NCI-H345 (cell line): Measurements from ENCODE around the gene RGCC.

Experiments used
- DNase-seq: peaks from one replicate; lab custom pipeline; 2025; lab: John Stamatoyannopoulos, UW

The RGCC gene

DNA sequence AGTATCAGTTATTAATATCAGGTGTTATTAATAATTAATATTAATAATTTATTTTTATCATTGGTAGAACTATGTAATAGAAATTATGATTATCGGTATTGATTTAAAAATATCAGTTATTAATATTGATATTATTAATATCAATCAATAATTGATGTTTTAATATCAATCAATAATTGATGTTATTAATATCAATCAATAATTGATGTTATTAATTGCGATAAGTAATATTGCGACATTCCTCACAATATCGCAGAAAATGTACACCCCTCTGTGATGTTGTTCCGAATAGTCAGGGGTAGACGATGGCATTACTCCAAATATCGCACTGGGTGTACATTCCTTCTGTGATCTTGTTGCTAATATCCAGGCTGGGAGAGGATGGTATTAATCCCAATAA is 3.7 kb upstream of the RGCC start:
- DNase-seq: no peak

DNA sequence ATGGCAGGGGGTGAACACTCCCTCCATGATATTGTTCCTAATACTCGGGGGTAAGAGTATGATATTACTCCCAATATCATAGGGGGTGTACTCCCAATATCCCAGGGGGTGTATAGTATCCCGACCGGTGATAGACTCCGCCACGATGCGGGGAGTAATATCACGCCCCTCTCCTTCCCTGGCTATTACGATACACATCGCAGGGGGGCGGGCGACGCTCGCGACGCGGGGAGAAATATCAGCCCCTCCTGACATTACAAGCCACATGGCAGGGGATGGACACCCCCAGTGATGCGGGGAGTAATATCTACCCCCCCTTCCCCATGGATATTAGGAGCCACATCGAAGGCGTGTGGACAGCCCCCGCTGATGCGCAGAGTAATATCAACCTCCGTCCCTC is 3.2 kb upstream of the RGCC start:
- no peak for DNase-seq

GRCh38 chr13:41455725-41456419 is 1.5 kb upstream of the RGCC start:
- DNase-seq: no peak

DNA sequence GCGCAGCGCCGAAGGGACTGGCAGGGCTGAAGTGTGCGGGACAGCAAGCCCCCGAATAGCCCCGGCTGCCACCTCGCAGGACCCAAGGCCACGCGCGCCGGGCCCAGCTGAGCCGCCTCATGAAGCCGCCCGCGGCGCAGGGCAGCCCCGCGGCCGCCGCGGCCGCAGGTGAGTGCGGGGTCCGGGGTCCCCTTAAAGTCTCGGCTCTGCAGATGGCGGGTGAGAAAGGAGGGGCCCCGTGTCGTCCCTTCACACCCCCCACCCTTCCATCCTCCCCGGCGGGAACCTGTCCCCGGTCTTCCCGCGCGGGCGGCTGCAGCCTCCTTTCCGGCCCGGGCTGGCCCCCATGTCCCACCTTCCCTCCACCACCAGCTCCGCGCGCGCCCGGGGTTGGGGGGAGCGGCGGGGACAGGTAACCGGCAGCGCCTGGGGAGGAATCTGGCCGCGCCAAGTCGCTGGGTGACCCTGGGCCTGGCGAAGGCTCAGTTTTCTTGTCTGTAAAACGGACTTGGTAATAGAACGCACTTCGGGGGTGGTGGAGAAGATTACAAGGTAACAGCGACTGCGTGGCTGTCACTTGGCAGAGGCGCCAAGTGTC is 338 bp downstream of the RGCC start:
- DNase-seq: no peak

DNA sequence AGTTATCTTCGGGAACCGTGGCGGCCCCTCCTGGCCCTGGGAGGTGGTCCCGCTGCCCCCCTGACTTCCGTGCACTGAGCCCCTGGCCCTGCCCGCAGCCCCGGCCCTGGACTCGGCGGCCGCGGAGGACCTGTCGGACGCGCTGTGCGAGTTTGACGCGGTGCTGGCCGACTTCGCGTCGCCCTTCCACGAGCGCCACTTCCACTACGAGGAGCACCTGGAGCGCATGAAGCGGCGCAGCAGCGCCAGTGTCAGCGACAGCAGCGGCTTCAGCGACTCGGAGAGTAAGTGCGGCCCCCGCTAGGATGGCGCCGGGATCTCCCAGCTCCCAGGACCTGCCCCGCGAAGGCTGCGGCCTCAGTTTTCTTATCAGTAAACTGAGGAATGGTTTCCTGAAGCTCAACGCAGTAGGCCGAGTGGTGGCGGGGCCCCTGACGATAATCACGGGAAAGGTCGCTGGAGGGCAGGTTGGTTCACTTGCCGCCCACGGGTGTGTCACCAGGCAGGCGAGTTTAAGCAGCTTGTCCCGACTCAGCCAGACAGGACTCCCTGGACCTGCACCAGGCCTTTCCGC is 924 bp downstream of the RGCC start:
- no peak for DNase-seq

DNA sequence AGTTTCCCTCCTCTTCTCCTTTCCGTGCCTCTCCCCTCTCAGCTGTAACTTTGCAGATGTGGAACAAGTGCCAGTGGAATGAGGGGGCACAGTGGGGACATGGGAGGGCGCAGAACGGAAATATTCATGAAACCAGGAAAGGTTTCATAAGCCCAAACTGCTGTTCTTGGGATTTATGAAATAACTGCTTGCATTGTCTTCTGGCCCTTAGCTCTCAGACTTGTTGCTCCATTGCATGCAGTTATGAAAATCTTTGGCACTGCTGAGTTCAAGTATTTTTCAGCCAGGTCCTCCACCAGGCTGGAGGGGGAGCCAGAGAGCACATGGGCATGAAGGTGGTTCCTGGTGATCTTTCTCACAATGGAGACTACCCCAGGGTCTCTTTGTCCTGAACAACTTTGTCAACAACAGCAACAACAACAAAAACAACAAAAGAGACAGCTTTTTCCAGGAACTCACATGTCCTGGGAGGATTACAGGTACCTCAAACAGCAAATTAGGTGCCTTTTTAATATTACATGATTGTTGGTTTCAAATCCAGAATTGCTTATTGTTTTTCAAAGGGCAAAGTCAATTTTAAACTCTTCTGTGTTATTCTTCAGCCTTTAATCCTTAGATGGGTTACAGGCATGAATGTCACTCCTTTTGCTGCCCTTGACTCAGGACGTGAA is 1.5 kb downstream of the RGCC start:
- no peak for DNase-seq

DNA sequence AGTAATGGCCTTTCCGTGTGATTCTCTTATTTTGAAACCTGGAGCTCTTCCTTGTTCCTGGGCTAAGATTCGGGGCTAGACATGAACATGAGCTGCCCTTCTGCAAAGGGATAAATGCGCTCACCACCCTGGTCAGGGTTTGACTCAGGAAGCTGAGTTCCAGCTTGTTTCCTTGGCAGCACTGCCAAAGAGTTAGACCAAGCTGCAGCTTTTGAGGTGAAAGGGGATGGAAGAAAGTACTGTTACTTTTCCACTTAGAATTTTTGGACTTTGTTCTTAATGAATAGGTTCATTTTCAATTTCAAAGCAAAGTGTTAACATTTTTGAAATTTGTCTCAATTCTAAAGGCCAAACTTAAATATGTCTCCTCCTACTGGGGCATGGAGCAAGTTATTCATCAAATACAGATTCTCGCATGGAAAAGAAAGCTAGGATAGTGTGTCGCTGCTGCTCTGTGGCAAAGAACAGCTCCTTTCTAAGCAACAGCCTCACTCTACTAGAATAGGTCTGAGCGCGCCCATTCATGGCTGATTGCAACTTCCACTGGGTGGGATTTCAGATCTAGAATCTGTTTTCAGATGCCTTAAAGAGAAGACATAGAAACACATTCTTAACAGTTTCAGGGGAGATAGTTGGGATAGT is 2.2 kb downstream of the RGCC start:
- DNase-seq: no peak

DNA sequence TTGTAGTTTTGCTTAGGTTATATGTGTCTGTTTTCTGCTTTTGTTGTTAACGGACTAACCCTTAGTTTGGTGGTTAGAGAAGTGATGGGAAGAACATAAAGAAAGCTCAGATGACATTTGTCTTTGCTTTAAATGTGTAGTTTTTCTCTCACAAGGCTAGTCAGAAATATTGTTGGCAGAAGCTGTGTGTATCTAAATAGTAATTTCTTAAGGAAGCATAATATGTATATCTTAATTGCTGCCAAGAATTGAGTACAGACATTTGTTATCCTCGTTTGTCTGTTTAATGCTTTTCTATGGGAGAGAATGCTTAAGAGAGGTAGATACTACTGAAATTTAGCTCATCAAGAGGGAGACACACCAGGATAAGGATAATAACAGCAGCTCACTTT is 2.7 kb downstream of the RGCC start:
- DNase-seq: no peak

- DNase-seq: no peak
These were observed 3.6 kb downstream of the RGCC start for GRCh38 chr13:41460930-41461329.

- DNase-seq: no peak
These were observed 4.3 kb downstream of the RGCC start for GRCh38 chr13:41461527-41462139.

DNA sequence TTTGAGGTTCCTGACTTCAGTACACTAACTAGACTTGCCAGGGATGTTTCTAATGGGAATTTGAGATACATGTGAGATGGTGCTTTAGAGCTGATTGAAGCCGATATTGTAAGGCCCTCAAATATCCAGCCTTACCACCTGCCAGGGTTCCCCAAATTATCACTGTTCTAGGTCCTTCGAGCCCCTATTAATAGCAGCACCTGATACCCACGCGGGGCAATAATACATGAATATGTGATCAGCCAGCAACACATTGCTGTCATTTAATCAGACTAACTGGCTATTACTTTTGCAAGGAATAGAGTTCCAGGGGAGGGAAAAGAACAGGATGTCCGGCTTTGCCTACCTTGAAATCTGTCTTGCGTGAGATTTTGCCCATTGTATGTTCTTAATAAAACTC is 5.1 kb downstream of the RGCC start:
- DNase-seq: no peak

DNA sequence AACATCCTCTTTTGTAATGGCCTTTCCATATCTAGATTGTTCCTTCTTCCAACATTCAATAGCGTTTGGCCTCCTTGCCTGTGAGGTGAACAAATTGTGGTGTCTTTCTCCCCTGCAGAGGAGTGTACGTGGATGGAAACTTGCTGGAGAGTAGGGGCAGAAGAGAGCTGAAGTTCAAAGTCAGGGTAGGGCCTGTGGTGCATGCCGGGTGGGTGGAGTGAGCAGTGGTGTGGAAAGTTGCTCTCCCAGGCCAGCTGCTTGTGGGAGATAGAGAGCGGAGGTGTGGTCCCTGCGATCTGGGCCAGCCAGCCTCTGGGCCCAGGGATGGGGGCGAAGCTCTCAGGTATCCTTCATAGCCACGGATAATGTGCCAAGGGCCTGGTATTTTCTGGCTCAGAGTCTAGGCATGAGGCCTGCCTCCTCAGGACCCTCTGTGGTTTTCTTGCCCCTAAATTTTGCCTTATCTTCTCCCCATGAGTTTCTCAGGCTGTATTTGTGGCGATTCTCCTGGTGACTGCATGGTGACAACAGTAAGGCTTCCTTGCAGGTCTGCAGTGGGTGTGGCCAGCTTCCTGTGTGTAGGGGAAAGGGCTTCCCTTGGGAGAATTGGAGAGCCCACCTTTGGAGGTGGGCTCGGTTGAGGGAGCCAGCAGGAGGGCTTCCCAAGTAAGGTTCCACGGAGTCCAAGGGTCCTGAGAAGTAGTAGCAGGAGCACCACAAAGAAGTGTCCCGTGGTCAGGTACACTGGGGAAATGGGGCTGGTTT is 6.7 kb downstream of the RGCC start:
- DNase-seq: no peak

DNA sequence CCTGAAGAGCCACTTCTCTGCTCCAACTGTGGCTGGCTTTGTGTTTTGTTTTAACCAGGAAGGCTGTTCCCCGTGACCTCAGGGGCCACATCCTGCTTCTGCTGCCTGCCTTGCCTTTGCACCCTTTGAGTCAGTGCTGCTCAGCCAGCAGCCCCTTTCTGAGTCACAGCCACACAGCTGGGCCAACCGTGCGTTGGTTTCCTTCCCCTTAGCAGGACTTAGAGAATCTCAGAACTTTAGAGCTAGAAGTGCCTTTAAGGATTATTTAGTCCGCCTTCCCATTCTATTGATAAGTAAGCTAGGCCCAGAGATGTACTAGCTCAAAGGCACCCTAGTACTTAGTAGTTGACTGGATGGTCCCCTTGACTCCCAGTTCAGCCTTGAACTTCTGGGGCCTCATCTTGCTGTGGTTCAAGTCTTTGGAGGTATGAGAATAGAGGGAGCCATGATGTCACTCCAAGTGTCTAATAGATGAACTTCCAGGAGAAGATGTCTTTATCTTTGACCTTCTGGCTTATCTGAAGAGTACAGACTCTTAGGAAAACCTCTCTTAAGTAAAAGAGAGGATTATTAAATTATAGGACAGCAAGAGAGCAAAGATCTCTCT is 8.0 kb downstream of the RGCC start:
- no peak for DNase-seq

DNA sequence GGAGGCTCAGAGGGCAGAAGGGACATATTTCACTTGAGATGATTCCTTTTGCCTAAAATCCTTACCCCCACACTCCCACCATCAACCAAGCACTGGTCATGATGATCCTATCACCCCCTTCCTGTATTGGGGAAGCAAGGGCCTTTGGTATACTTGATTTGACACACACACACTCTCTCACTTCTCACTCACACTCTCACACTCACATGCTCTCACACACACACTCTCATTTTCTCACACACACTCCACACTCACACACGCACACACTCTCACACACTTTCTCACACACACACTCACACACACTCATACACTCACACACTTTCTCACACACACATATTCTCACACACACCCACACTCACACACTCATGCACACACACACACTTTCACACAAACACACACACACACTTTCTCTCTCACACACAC is 8.6 kb downstream of the RGCC start:
- no peak for DNase-seq

- DNase-seq: no peak
These were observed 10.1 kb downstream of the RGCC start for GRCh38 chr13:41467425-41467945.

DNA sequence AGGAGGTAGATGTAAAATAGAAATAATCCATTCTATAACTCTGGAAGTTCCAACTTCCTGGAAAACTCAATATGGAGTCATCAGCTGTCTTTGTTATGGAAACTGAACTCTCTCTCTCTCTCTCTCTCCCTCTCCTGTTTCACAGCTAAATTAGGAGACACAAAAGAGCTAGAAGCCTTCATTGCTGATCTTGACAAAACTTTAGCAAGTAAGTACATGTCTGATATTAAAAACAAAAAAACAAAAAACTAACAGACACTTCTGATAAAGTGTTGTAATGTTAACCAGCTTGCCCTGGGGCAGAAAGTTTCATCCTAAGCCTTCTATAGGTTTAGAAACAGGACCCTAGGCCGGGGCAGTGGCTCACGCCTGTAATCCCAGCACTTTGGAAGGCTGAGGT is 11.3 kb downstream of the RGCC start:
- no peak for DNase-seq

DNA sequence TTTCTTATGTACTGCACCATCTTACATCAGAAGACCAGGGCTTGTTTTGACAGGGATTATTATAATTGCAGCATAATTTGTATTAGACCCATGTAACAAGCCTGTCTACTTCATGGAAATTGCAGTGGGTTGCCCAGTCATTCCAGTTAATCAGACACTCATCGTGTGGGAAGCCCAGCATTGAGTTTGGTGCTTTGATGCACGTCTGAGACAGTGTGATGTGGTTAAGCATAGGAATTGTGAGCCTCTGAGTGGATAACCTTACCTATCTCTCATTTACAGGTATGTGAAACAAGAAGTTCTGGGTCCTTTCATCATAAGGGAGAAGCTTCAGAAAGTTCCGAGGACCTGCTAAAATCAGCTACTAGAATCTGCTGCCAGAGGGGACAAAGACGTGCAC is 12.8 kb downstream of the RGCC start:
- DNase-seq: no peak

DNA sequence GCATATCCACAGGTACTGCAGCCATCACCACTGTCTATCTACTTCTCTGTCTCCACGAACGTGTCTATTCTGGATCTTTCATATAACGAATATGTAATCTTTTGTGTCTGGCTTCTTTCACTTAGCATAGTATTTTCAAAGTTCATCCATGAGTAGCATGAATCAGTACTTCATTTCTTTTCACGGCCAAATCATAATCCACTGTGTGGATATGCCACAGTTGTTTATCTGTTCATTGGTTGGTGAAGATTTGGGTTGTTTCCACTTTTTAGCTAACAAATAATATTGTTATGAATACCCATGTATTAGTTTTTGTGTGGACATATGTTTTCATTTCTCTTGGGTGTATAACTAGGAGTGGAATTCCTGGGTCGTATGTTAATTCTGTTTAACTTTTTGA is 14.4 kb downstream of the RGCC start:
- DNase-seq: no peak

DNA sequence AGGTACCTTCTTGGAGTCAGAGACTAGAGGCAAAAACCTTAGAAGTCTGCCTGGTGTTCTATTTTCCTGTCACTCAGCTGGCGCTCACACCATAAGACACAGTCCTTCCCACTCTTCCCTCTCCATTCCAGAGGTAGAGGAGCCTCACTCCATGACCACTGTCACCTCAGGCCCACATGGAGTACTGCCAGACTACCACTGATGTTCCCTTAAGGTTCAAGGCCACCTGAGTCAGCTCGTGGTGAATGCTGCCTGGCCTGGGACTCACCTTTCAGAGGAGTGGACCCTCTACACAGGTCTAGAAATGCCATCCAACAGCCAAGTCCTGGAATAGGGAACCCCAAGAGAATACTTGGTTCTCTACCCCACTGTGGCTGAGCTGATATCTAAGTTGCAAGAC is 29.9 kb downstream of the RGCC start:
- no peak for DNase-seq

DNA sequence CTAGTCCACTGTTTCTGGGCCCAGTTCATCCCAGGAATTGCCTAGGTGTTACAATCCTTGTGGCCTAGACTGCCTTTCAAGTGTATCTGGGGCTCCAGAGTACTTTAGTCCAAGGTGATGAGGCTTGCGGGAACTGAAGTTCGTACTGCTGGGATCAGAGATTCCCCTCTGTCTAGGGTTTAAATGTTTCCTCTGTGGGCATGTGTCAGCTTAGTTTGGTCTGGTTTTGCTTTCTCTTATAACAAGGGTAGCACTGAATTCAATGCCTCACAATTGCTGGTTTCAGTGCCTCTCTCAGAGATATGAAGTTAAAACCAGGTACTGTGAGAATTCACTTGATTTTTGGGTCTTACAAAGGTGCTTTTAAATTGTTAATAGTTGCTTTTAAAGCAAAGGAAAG is 30.8 kb downstream of the RGCC start:
- DNase-seq: no peak
